Keratinocyte (primary cell): ENCODE data around the gene CYTH2.

Experiments used
- CTCF ChIP-seq, 3 experiments: IDR thresholded peaks in 1 of 3; conservative IDR thresholded peaks in 1 of 3; optimal IDR thresholded peaks in 1 of 3; 2 replicates in 2 of 3; 3 replicates in 1 of 3; pipeline versions ENCODE3 to v1.5.1; 2011; ENCODE audit warnings: low read length in 3 of 3, mild to moderate bottlenecking in 3 of 3, moderate library complexity in 2 of 3, control low read depth in 1 of 3, inconsistent platforms in 1 of 3; ENCODE audit not compliant: insufficient read depth in 2 of 3; ENCODE audit errors: extremely low read depth in 1 of 3
- EZH2 ChIP-seq: IDR thresholded peaks from one replicate; pipeline ENCODE4 v1.6.1; 2012; ENCODE audit warnings: inconsistent platforms, mild to moderate bottlenecking, low read length, moderate library complexity

- no peak for TF ChIP-seq CTCF (optimal IDR thresholded peaks at IDR 0.05 in 1 of 3, IDR thresholded peaks at IDR 0.05 in 1 of 3, conservative IDR thresholded peaks at IDR 0.05 in 1 of 3; ENCODE audit: extremely low read depth in 1 of 3, insufficient read depth in 2 of 3, low read length in 3 of 3)
- no peak for TF ChIP-seq EZH2
Measured at GRCh38 chr19:48443256-48443655, 25.9 kb upstream of the CYTH2 start.
